Hepatocyte (in vitro differentiated cells): ENCODE measurements around the gene MAS1. TPM values are rescaled to one million over a fixed set of nuclear protein-coding genes. Genes with fewer than 3 reads are reported as not detected.

ENCODE experiments used
- DNase-seq: peaks from one replicate; pipeline ENCODE4 v3.0.0-alpha.2; 2016; ENCODE audit warnings: low spot score
- H2AFZ ChIP-seq: fragments of 200-600 bp; sonication (generic); 2 replicates; pipeline ENCODE4 v1.6.0; 2016; ENCODE audit warnings: antibody characterized with exemption, mild to moderate bottlenecking
- H3K27ac ChIP-seq: fragments of 200-600 bp; sonication (generic); 2 replicates; pipeline ENCODE4 v1.5.1; 2016; ENCODE audit warnings: mild to moderate bottlenecking
- H3K27me3 ChIP-seq: fragments of 200-600 bp; sonication (generic); 2 replicates; pipeline ENCODE4 v1.6.1; 2016
- H3K36me3 ChIP-seq: fragments of 200-600 bp; sonication (generic); replicated peaks from 2 replicates; pipeline ENCODE4 v1.5.1; 2016; ENCODE audit warnings: low read depth; ENCODE audit not compliant: insufficient read depth
- H3K4me1 ChIP-seq: fragments of 200-600 bp; sonication (generic); 2 replicates; pipeline ENCODE4 v1.5.1; 2016; ENCODE audit warnings: mild to moderate bottlenecking, moderate library complexity; ENCODE audit not compliant: insufficient read depth
- H3K4me2 ChIP-seq: fragments of 200-600 bp; sonication (generic); 2 replicates; pipeline ENCODE4 v1.6.0; 2016
- H3K4me3 ChIP-seq: fragments of 200-600 bp; sonication (generic); 2 replicates; pipeline ENCODE4 v1.5.1; 2016; ENCODE audit warnings: mild to moderate bottlenecking
- H3K79me2 ChIP-seq: fragments of 200-600 bp; sonication (generic); 2 replicates; pipeline ENCODE4 v1.6.0; 2017; ENCODE audit warnings: mild to moderate bottlenecking
- H3K9me2 ChIP-seq: fragments of 200-600 bp; sonication (generic); replicated peaks from 2 replicates; pipeline ENCODE4 v1.6.0; 2017; ENCODE audit warnings: mild to moderate bottlenecking; ENCODE audit not compliant: insufficient read depth
- H3K9me3 ChIP-seq: fragments of 200-600 bp; sonication (generic); 2 replicates; pipeline ENCODE4 v1.5.1; 2016; ENCODE audit warnings: low read depth, mild to moderate bottlenecking
- H4K20me1 ChIP-seq: fragments of 200-600 bp; sonication (generic); 2 replicates; pipeline ENCODE4 v1.6.0; 2016; ENCODE audit warnings: mild to moderate bottlenecking; ENCODE audit not compliant: insufficient read depth, poor library complexity, severe bottlenecking
- CTCF ChIP-seq: fragments of 200-600 bp; sonication (generic); IDR thresholded peaks from 2 replicates; pipeline ENCODE4 v1.5.1; 2016; ENCODE audit warnings: antibody characterized with exemption, mild to moderate bottlenecking; ENCODE audit not compliant: poor library complexity
- EZH2 ChIP-seq: fragments of 200-600 bp; sonication (generic); IDR thresholded peaks from 2 replicates; pipeline ENCODE4 v1.6.1; 2016; ENCODE audit warnings: antibody characterized with exemption, mild to moderate bottlenecking, borderline replicate concordance
- EZH2phosphoT487 ChIP-seq: fragments of 200-600 bp; sonication (generic); IDR thresholded peaks from one replicate; pipeline ENCODE4 v1.6.1; 2018; ENCODE audit warnings: antibody characterized with exemption, mild to moderate bottlenecking, low read depth, moderate library complexity; ENCODE audit not compliant: unreplicated experiment, severe bottlenecking
- WGBS: methylation state at CpG from one replicate; pipeline ENCODE4 v1.1.6; 2016; ENCODE audit warnings: low lambda C conversion rate; ENCODE audit errors: missing lambda C conversion rate; 5-methylcytosine and 5-hydroxymethylcytosine counted together
- polyA plus RNA-seq: library from polyadenylated mRNA; unstranded; fragments of >200 nt; fragmentation: Nextera tagmentation; extraction: Ambion mirVana; gene quantifications from 2 replicates; pipeline ENCODE4 v1.2.1, GENCODE V29; 2016
- total RNA-seq: library from RNA; depleted of rRNA; stranded (reverse); fragments of >200 nt; gene quantifications from 2 replicates; pipeline ENCODE4 v1.2.3, GENCODE V29; 2014

MAS1 gene
- total and polyA plus RNA-seq, 2 experiments from 2014 or later: not detected

- no peak overlapping the region for H3K27ac ChIP-seq
- no peak overlapping the region for H3K4me2 ChIP-seq
- no peaks in the 10 kb centered on the region for H3K79me2 ChIP-seq
- H3K4me1 ChIP-seq: no peaks in the 10 kb centered on the region
- H2AFZ ChIP-seq: no peak overlapping the region
- DNase-seq: no peak
- H4K20me1 ChIP-seq: no peaks in the 10 kb centered on the region
- H3K9me2 ChIP-seq: no peaks in the 10 kb centered on the region
- no peaks in the 10 kb centered on the region for H3K36me3 ChIP-seq
- no peaks in the 10 kb centered on the region for H3K9me3 ChIP-seq
- no peak overlapping the region for H3K4me3 ChIP-seq
- H3K27me3 ChIP-seq: peaks cover 22% of the 10 kb centered on the region
- WGBS: 31% methylated on average over 6 of the region's 6 CpGs
- TF ChIP-seq EZH2phosphoT487 (no peak), EZH2 (no peak), CTCF (no peak)
Measured at GRCh38 chr6:159887761-159888160, 3.0 kb upstream of the MAS1 start.

GRCh38 chr6:159890201-159890600 lies 587 bp upstream of the MAS1 start:
- H3K9me2 ChIP-seq: no peaks in the 10 kb centered on the region
- no peak overlapping the region for H2AFZ ChIP-seq
- H4K20me1 ChIP-seq: no peaks in the 10 kb centered on the region
- H3K4me1 ChIP-seq: no peaks in the 10 kb centered on the region
- 94% methylated on average over 7 of the region's 7 CpGs for WGBS
- peaks cover 22% of the 10 kb centered on the region for H3K27me3 ChIP-seq
- no peaks in the 10 kb centered on the region for H3K36me3 ChIP-seq
- no peak overlapping the region for H3K27ac ChIP-seq
- no peak overlapping the region for H3K4me3 ChIP-seq
- H3K9me3 ChIP-seq: no peaks in the 10 kb centered on the region
- no peaks in the 10 kb centered on the region for H3K79me2 ChIP-seq
- TF ChIP-seq EZH2phosphoT487 (no peak), CTCF (no peak), EZH2 (no peak)
- no peak for DNase-seq
- no peak overlapping the region for H3K4me2 ChIP-seq

DNA sequence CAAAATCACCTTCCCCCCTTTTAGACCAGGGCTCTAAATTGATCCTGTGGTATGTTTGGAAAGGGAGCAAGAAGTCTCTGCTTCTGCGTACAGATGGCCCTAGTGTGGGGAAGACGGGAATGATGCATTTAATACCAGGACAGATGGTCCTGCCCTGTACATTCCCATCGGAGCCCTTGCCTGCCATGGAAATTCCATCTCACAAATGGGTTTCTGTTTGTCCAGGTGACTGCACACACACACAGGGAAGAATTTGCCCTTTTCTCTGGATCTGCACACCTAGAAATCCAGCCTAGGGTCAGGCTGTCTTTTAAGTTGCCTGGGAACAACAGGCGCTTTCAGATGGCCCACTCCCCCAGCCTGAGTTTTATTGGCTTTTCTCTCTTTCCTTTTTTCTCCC lies 1.3 kb downstream of the MAS1 start:
- no peaks in the 10 kb centered on the region for H3K36me3 ChIP-seq
- no peak overlapping the region for H3K4me3 ChIP-seq
- H3K27me3 ChIP-seq: peaks cover 22% of the 10 kb centered on the region
- H4K20me1 ChIP-seq: no peaks in the 10 kb centered on the region
- H3K27ac ChIP-seq: no peak overlapping the region
- H3K4me2 ChIP-seq: no peak overlapping the region
- DNase-seq: no peak
- no peaks in the 10 kb centered on the region for H3K4me1 ChIP-seq
- H3K9me3 ChIP-seq: no peaks in the 10 kb centered on the region
- no peaks in the 10 kb centered on the region for H3K79me2 ChIP-seq
- no peak overlapping the region for H2AFZ ChIP-seq
- no peak for TF ChIP-seq EZH2phosphoT487
- TF ChIP-seq CTCF: no peak
- no peak for TF ChIP-seq EZH2
- no peaks in the 10 kb centered on the region for H3K9me2 ChIP-seq
- WGBS: 70% methylated on average over 4 of the region's 4 CpGs

GRCh38 chr6:159893064-159893463 lies 2.3 kb downstream of the MAS1 start:
- no peaks in the 10 kb centered on the region for H3K9me2 ChIP-seq
- H2AFZ ChIP-seq: no peak overlapping the region
- peaks cover 20% of the 10 kb centered on the region for H3K27me3 ChIP-seq
- H3K27ac ChIP-seq: no peak overlapping the region
- H3K79me2 ChIP-seq: no peaks in the 10 kb centered on the region
- 96% methylated on average over 3 of the region's 3 CpGs for WGBS
- no peak overlapping the region for H3K4me2 ChIP-seq
- no peak for TF ChIP-seq EZH2phosphoT487
- no peak for TF ChIP-seq EZH2
- TF ChIP-seq CTCF: no peak
- DNase-seq: no peak
- H4K20me1 ChIP-seq: no peaks in the 10 kb centered on the region
- H3K4me1 ChIP-seq: no peaks in the 10 kb centered on the region
- H3K9me3 ChIP-seq: no peaks in the 10 kb centered on the region
- no peak overlapping the region for H3K4me3 ChIP-seq
- H3K36me3 ChIP-seq: no peaks in the 10 kb centered on the region
